GM10248 (cell line): ENCODE results near the gene ZNF423.

Experiments
- CTCF ChIA-PET: fragments of 300-600 bp; sonication (Branson Sonifier 250); formaldehyde crosslinking; extraction: SDS; loops from one replicate; lab custom pipeline; 2021; ENCODE audit warnings: antibody characterized with exemption; lab: Yijun Ruan, JAX
- POLR2A ChIA-PET: fragments of 350-650 bp; sonication (Branson Sonifier 250); formaldehyde crosslinking; extraction: SDS; loops from one replicate; lab custom pipeline; 2020; ENCODE audit warnings: antibody characterized with exemption; lab: Yijun Ruan, JAX
- DNase-seq: peaks from one replicate; pipeline ENCODE4 v3.0.0; 2012; ENCODE audit errors: extremely low spot score
- CTCF ChIP-seq: IDR thresholded peaks from 2 replicates; pipeline ENCODE4 v1.5.1; 2012; ENCODE audit warnings: mild to moderate bottlenecking, low read depth; ENCODE audit errors: extremely low read depth, missing control alignments, control extremely low read depth

The ZNF423 gene

DNA sequence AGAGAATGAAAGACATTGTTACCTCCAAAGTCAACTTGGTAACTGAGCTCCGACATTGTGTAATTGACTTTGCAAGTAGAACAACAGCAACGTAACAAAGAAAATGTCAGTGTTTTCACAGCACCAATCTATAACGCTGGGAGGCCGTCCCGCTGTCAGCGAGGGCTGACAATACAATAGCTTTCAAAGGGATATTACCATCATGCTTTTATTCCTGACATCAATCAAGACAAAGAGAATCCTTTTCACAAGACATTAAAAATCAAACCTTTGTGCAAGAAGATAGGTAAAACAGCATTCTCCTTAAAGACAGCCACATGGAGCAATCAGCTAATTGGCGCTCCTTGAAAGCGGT lies 6.2 kb downstream of the ZNF423 start:
- no peak for TF ChIP-seq CTCF
- CTCF ChIA-PET = interaction anchor here (1.2 kb wide), 1 partner anchor 38 kb away, joined by 3 read pairs; no protein-coding TSS in a partner anchor
- no peak for DNase-seq

GRCh38 chr16:49849037-49849753 lies 6.7 kb downstream of the ZNF423 start:
- ChIA-PET POLR2A (no interaction called here), CTCF (interaction anchor here (1.2 kb wide), 1 partner anchor 38 kb away, joined by 3 read pairs; no protein-coding TSS in a partner anchor)
- no peak for DNase-seq
- no peak for TF ChIP-seq CTCF

More for the DNA sequence above, 6.2 kb downstream of the ZNF423 start:
- POLR2A ChIA-PET = no interaction called here

DNA sequence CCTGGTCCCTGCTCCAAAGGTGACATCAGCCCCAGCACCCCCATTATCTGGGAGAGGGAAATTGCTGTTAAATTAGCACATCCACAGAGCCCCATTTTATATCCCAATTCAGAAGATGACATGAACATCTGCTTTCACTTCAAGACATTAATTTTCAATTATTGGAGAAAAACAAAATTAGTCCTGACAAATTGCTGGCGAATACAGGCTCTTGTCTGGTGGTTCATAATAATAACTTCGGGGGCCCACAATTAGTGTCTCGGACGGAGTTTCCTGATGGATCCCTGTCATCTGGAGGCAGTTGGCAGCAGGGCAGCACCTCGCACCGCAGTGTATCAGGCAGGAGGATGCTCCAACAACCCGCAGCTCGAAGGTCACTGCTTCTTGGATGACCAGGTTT lies 7.4 kb downstream of the ZNF423 start:
- DNase-seq = no peak
- ChIA-PET CTCF (no interaction called here), POLR2A (no interaction called here)
- TF ChIP-seq CTCF = no peak

GRCh38 chr16:49846800-49847199 lies 9.1 kb downstream of the ZNF423 start:
- no peak for DNase-seq
- CTCF ChIA-PET = interaction anchor here (1.0 kb wide), 1 partner anchor 11 kb away, joined by 3 read pairs; no protein-coding TSS in a partner anchor
- no peak for TF ChIP-seq CTCF
- POLR2A ChIA-PET = interaction anchor here (0.6 kb wide), 1 partner anchor 1389 kb away, joined by 4 read pairs; no protein-coding TSS in a partner anchor

GRCh38 chr16:49844359-49844758 lies 11.6 kb downstream of the ZNF423 start:
- CTCF ChIA-PET = no interaction called here
- TF ChIP-seq CTCF = no peak
- no peak for DNase-seq
- POLR2A ChIA-PET = no interaction called here

DNA sequence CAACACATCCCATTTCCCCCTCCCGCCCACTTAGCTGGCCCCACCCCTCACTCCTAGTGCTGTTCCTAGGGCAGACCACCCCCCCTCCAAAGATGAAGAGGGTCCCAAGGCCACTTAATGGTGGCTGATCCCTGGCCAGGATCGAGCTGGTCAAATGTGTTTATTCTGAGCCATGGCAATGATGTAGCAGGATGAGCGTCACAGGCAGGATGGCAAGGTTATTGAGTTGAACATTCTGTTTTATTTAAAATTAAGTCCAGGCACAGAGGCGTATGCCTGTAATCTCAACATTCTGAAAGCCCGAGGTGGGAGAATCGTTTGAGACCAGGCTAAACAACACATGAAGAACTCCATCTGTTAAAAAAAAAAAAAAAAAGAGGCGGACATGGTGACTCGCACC lies 12.2 kb downstream of the ZNF423 start:
- POLR2A ChIA-PET = no interaction called here
- CTCF ChIA-PET = no interaction called here
- no peak for DNase-seq
- TF ChIP-seq CTCF = no peak
